A673 (cell line): ENCODE measurements around the gene GNB2.

Source experiments
- EZH2 ChIP-seq: fragments of 200-600 bp; sonication (generic); IDR thresholded peaks from 2 replicates; pipeline ENCODE4 v1.6.1; 2017; ENCODE audit warnings: borderline replicate concordance, low read depth, mild to moderate bottlenecking, mixed read lengths, antibody characterized with exemption, low read length; ENCODE audit not compliant: poor library complexity, severe bottlenecking
- TF ChIP-seq, protein P1 (sequence below): fragments of 300-800, 200-600 bp; sonication (generic); conservative IDR thresholded peaks from 2 replicates; pipeline ENCODE4 v1.5.1; 2017; ENCODE audit warnings: low read depth, mild to moderate bottlenecking, antibody characterized with exemption, low read length, moderate library complexity, mixed read lengths

DNA sequence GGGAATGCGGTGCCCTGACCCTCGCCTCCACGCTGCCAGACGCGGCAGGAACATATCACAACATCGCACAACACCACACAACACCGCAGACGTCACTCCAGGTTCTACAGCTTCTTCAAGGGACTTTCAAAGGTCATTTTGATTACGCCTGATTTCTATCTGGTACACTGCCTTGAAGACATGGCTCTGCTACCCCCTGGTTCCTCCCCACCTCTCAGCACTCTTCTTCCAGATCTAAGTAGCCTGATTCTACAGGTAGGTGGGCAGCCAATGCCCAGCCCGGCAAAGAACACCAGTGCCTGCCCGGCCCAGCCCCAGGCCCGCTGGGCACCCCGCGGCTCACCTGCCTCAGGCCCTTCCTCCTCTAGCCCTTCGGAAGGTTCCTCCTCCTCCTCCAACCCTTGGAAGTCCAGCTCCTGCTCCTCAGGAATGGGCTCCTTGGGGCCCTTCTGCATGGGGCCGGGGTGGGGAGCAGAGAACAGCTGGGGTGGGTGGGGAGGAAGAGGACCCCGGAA lies 12.1 kb downstream of the GNB2 start:
- TF ChIP-seq, protein P1, sequence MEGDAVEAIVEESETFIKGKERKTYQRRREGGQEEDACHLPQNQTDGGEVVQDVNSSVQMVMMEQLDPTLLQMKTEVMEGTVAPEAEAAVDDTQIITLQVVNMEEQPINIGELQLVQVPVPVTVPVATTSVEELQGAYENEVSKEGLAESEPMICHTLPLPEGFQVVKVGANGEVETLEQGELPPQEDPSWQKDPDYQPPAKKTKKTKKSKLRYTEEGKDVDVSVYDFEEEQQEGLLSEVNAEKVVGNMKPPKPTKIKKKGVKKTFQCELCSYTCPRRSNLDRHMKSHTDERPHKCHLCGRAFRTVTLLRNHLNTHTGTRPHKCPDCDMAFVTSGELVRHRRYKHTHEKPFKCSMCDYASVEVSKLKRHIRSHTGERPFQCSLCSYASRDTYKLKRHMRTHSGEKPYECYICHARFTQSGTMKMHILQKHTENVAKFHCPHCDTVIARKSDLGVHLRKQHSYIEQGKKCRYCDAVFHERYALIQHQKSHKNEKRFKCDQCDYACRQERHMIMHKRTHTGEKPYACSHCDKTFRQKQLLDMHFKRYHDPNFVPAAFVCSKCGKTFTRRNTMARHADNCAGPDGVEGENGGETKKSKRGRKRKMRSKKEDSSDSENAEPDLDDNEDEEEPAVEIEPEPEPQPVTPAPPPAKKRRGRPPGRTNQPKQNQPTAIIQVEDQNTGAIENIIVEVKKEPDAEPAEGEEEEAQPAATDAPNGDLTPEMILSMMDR, result no peak
- no peak for TF ChIP-seq EZH2
